ENCODE data around the gene SH3RF1. TPM values are rescaled to one million over a fixed set of nuclear protein-coding genes. Genes with fewer than 3 reads are reported as not detected.
A peak's percentile ranks its signal among the peaks of the same experiment; 100 is the strongest.

The SH3RF1 gene
- total RNA-seq, 1 experiment from 2014 or later = 15.3 TPM

GRCh38 chr4:169272265-169272886 is 1.6 kb upstream of the SH3RF1 start:
- H3K79me2 ChIP-seq (ENCODE audit: insufficient read depth, low read length) = no peaks in the 10 kb centered on the region
- no peak overlapping the region for H3T11ph ChIP-seq (ENCODE audit: low read length)
- Mint-ChIP-seq H3K27ac (no peak overlapping the region), H3K27me3 (ENCODE audit: low read depth) (peaks cover 7% of the 10 kb centered on the region; the same call in 1 of the 2 replicates), H3K9me3 (no peaks in the 10 kb centered on the region), H3K4me1 (peaks cover 31 to 42% of the 10 kb centered on the region in 2 experiments), H3K36me3 (ENCODE audit: insufficient read depth in 1 of 3, low read depth in 3 of 3) (no peaks in the 10 kb centered on the region; a peak in 1 of 7 replicates), H3K4me3 (peak overlapping the region; percentile 90 to 91)
- H4K20me1 ChIP-seq (ENCODE audit: control insufficient read depth, insufficient read depth, insufficient read length) = no peaks in the 10 kb centered on the region
- no peak overlapping the region for H3K27ac ChIP-seq (ENCODE audit: insufficient read length, low read depth, low read length)
- H3K9ac ChIP-seq (ENCODE audit: extremely low read depth, insufficient read length, low read length) = no peak overlapping the region
- H3K56ac ChIP-seq (ENCODE audit: insufficient read length, low read depth, low read length) = no peak overlapping the region
- H3K79me1 ChIP-seq (ENCODE audit: insufficient read depth, low read depth, low read length, poor library complexity, severe bottlenecking) = no peaks in the 10 kb centered on the region
- no peak overlapping the region for H3K18ac ChIP-seq (ENCODE audit: insufficient read length, low read depth, low read length)
- WGBS (ENCODE audit: extremely low coverage, insufficient read length, low lambda C conversion rate) = no CpG with 5 or more reads among the region's 3 CpGs
- H2BK120ac ChIP-seq (ENCODE audit: low read depth, low read length, poor library complexity, severe bottlenecking) = no peak overlapping the region
- H3K9me3 ChIP-seq (ENCODE audit: control insufficient read depth, low read depth, low read length) = no peaks in the 10 kb centered on the region
- TF ChIP-seq CTCF (conservative IDR thresholded peaks at IDR 0.05) = no peak
- no peak overlapping the region for H2AK5ac ChIP-seq (ENCODE audit: insufficient read length, low read length)
- H2BK12ac ChIP-seq (ENCODE audit: insufficient read length, low read depth, low read length) = no peak overlapping the region
- no peak for DNase-seq
- no peak overlapping the region for H3K4ac ChIP-seq (ENCODE audit: low read depth, low read length)
- no peak overlapping the region for H2AFZ ChIP-seq (ENCODE audit: low read length)
- H2BK15ac ChIP-seq (ENCODE audit: low read depth, low read length) = no peak overlapping the region
- no peak overlapping the region for H4K8ac ChIP-seq (replicated peaks; ENCODE audit: insufficient read length, low read depth, low read length)
- H3K4me2 ChIP-seq (ENCODE audit: insufficient read depth, insufficient read length, low read length) = peak overlapping the region; percentile 72
- H4K5ac ChIP-seq (ENCODE audit: insufficient read length, low read depth, low read length) = no peak overlapping the region
- no peak overlapping the region for H2BK5ac ChIP-seq (ENCODE audit: insufficient read length, low read length)
- H3K14ac ChIP-seq (ENCODE audit: insufficient read depth, low read length) = no peak overlapping the region
- peaks cover 16% of the 10 kb centered on the region for H3K23me2 ChIP-seq (ENCODE audit: insufficient read length, low read depth, low read length, poor library complexity, severe bottlenecking)
- no peak overlapping the region for H4K91ac ChIP-seq (ENCODE audit: insufficient read length, low read depth, low read length)
- no peak overlapping the region for H3K23ac ChIP-seq (ENCODE audit: insufficient read length, low read depth, low read length)
- H3K27me3 ChIP-seq (ENCODE audit: insufficient read depth, low read length) = no peaks in the 10 kb centered on the region
- no peaks in the 10 kb centered on the region for H3K4me1 ChIP-seq (ENCODE audit: insufficient read depth, low read length)
- H2BK20ac ChIP-seq (ENCODE audit: low read depth, low read length, poor library complexity, severe bottlenecking) = no peak overlapping the region

Measured in H9 (cell line).